Measurements from ENCODE around the gene FSIP1.

FSIP1 gene

GRCh38 chr15:39792025-39792843 is 9.6 kb upstream of the FSIP1 start:
- DNase-seq = no peak

GRCh38 chr15:39789736-39790135 is 7.1 kb upstream of the FSIP1 start:
- no peak for DNase-seq

GRCh38 chr15:39788800-39789565 is 6.3 kb upstream of the FSIP1 start:
- no peak for DNase-seq

GRCh38 chr15:39788108-39788507 is 5.5 kb upstream of the FSIP1 start:
- DNase-seq = no peak

GRCh38 chr15:39787479-39787878 is 4.8 kb upstream of the FSIP1 start:
- DNase-seq = no peak

- peak; percentile 43 to 63 for DNase-seq
Measured at GRCh38 chr15:39786447-39787056, 3.9 kb upstream of the FSIP1 start.

- DNase-seq = peak in 1 of 2 experiments; percentile 10
Measured at GRCh38 chr15:39785841-39786240, 3.2 kb upstream of the FSIP1 start.

- DNase-seq = no peak
Measured at GRCh38 chr15:39785139-39785538, 2.5 kb upstream of the FSIP1 start.

- DNase-seq = no peak
Measured at GRCh38 chr15:39784638-39785037, 2.0 kb upstream of the FSIP1 start.

GRCh38 chr15:39784125-39784524 is 1.5 kb upstream of the FSIP1 start:
- DNase-seq = no peak

- DNase-seq = no peak
Measured at GRCh38 chr15:39783244-39783820, 691 bp upstream of the FSIP1 start.

- DNase-seq = no peak
Measured at GRCh38 chr15:39781967-39782302, 706 bp downstream of the FSIP1 start.

- no peak for DNase-seq
Measured at GRCh38 chr15:39781147-39781966, 1.3 kb downstream of the FSIP1 start.

- no peak for DNase-seq
Measured at GRCh38 chr15:39778021-39778420, 4.6 kb downstream of the FSIP1 start.

GRCh38 chr15:39777496-39777895 is 5.1 kb downstream of the FSIP1 start:
- DNase-seq = no peak

GRCh38 chr15:39776068-39776467 is 6.6 kb downstream of the FSIP1 start:
- DNase-seq = no peak

GRCh38 chr15:39774688-39775267 is 7.9 kb downstream of the FSIP1 start:
- DNase-seq = no peak

- peak in 1 of 2 experiments; percentile 5 for DNase-seq
Measured at GRCh38 chr15:39770748-39771689, 11.6 kb downstream of the FSIP1 start.

GRCh38 chr15:39767921-39768320 is 14.7 kb downstream of the FSIP1 start:
- no peak for DNase-seq

GRCh38 chr15:39761006-39761405 is 21.6 kb downstream of the FSIP1 start:
- no peak for DNase-seq

Data from NCI-H446 (cell line).